Activated CD8-positive, alpha-beta T cell treated with anti-CD3 and anti-CD28 coated beads for 36 hours (primary cell): ENCODE results near the gene TP73. TPM values are rescaled to one million over a fixed set of nuclear protein-coding genes. Genes with fewer than 3 reads are reported as not detected.

Experiments
- ATAC-seq: fragments of 200-7000 bp; cut with Tn5 transposase; one replicate; pipeline ENCODE4 v1.10.0; 2021; ENCODE audit warnings: mild to moderate bottlenecking, moderate library complexity
- CTCF ChIA-PET: fragments of 350-600 bp; sonication (Branson Sonifier 250); formaldehyde crosslinking; loops from one replicate; lab custom pipeline; 2021; ENCODE audit warnings: antibody characterized with exemption; lab: Charles Lee
- POLR2A ChIA-PET: fragments of 350-600 bp; sonication (Branson Sonifier 250); formaldehyde crosslinking; loops from one replicate; lab custom pipeline; 2021; ENCODE audit warnings: antibody characterized with exemption; lab: Charles Lee
- DNase-seq: peaks from one replicate; pipeline ENCODE4 v3.0.0-alpha.2; 2020
- H3K27ac Mint-ChIP-seq: one replicate; pipeline ENCODE4 v1.8.0; 2021; ENCODE audit warnings: mild to moderate bottlenecking, mixed read lengths
- H3K27me3 Mint-ChIP-seq: one replicate; pipeline ENCODE4 v1.8.0; 2021; ENCODE audit warnings: mixed read lengths
- H3K36me3 Mint-ChIP-seq: one replicate; pipeline ENCODE4 v1.8.0; 2021; ENCODE audit warnings: low read depth, mixed read lengths
- H3K4me1 Mint-ChIP-seq: one replicate; pipeline ENCODE4 v1.8.0; 2021; ENCODE audit warnings: low read depth, mixed read lengths
- H3K4me3 Mint-ChIP-seq: one replicate; pipeline ENCODE4 v1.8.0; 2021; ENCODE audit warnings: mild to moderate bottlenecking, moderate library complexity, mixed read lengths
- H3K9me3 Mint-ChIP-seq: one replicate; pipeline ENCODE4 v1.8.0; 2021; ENCODE audit warnings: mixed read lengths
- CTCF ChIP-seq: fragments of 200-600 bp; IDR thresholded peaks from one replicate; pipeline ENCODE4 v1.8.0; 2022; ENCODE audit warnings: antibody characterized with exemption, mild to moderate bottlenecking
- intact Hi-C: fragments of 100-400 bp; cut with micrococcal nuclease; formaldehyde crosslinking; loops from one replicate; pipeline ENCODE4 v1.10.0; 2022
- total RNA-seq, 2 experiments: library from RNA; stranded (reverse); gene quantifications; one replicate each; pipeline ENCODE4 v1.2.3, GENCODE V29; 2021

The TP73 gene
- total RNA-seq, 2 experiments from 2014 or later: 0.60 to 0.68 TPM

GRCh38 chr1:3675436-3675835 lies 23.1 kb downstream of the TP73 start:
- peaks cover 16% of the 10 kb centered on the region for H3K27me3 Mint-ChIP-seq
- DNase-seq (no peak), ATAC-seq (no peak)
- ChIA-PET CTCF (no interaction called here), POLR2A (no interaction called here)
- H3K36me3 Mint-ChIP-seq: no peaks in the 10 kb centered on the region
- peaks cover 21% of the 10 kb centered on the region for H3K4me1 Mint-ChIP-seq
- H3K27ac Mint-ChIP-seq: no peak overlapping the region
- H3K9me3 Mint-ChIP-seq: no peaks in the 10 kb centered on the region
- H3K4me3 Mint-ChIP-seq: no peak overlapping the region
- TF ChIP-seq CTCF: no peak
- intact Hi-C loops: no loop called here

GRCh38 chr1:3676581-3677470 lies 24.5 kb downstream of the TP73 start:
- peaks cover 16% of the 10 kb centered on the region for H3K27me3 Mint-ChIP-seq
- H3K36me3 Mint-ChIP-seq: no peaks in the 10 kb centered on the region
- CTCF ChIA-PET: interaction anchor here (1.0 kb wide), 1 partner anchor 48 kb away, joined by 3 read pairs; no protein-coding TSS in a partner anchor
- peaks cover 21% of the 10 kb centered on the region for H3K4me1 Mint-ChIP-seq
- no peak for TF ChIP-seq CTCF
- ATAC-seq: peak; percentile 74
- POLR2A ChIA-PET: no interaction called here
- no peaks in the 10 kb centered on the region for H3K9me3 Mint-ChIP-seq
- intact Hi-C loops: no loop called here
- H3K27ac Mint-ChIP-seq: no peak overlapping the region
- no peak overlapping the region for H3K4me3 Mint-ChIP-seq
- peak; percentile 62 for DNase-seq

- Mint-ChIP-seq H3K9me3 (no peaks in the 10 kb centered on the region), H3K36me3 (no peaks in the 10 kb centered on the region), H3K27ac (no peak overlapping the region), H3K4me3 (no peak overlapping the region), H3K27me3 (peaks cover 15% of the 10 kb centered on the region), H3K4me1 (peaks cover 21% of the 10 kb centered on the region)
- ATAC-seq (no peak), DNase-seq (no peak)
- ChIA-PET POLR2A (no interaction called here), CTCF (interaction anchor here (1.0 kb wide), 1 partner anchor 47 kb away, joined by 3 read pairs; no protein-coding TSS in a partner anchor)
- no peak for TF ChIP-seq CTCF
- intact Hi-C loops: no loop called here
Observed at GRCh38 chr1:3677484-3677883, 25.2 kb downstream of the TP73 start.

- no peak overlapping the region for H3K27ac Mint-ChIP-seq
- H3K36me3 Mint-ChIP-seq: no peaks in the 10 kb centered on the region
- no peak for DNase-seq
- H3K27me3 Mint-ChIP-seq: peaks cover 14% of the 10 kb centered on the region
- no peaks in the 10 kb centered on the region for H3K9me3 Mint-ChIP-seq
- ATAC-seq: no peak
- H3K4me1 Mint-ChIP-seq: peaks cover 18% of the 10 kb centered on the region
- H3K4me3 Mint-ChIP-seq: no peak overlapping the region
- ChIA-PET POLR2A (no interaction called here), CTCF (no interaction called here)
- TF ChIP-seq CTCF: no peak
- intact Hi-C loops: no loop called here
Observed at GRCh38 chr1:3678361-3679097, 26.2 kb downstream of the TP73 start.

GRCh38 chr1:3679098-3679555 lies 26.8 kb downstream of the TP73 start:
- no peak overlapping the region for H3K4me3 Mint-ChIP-seq
- TF ChIP-seq CTCF: no peak
- no peaks in the 10 kb centered on the region for H3K9me3 Mint-ChIP-seq
- peaks cover 17% of the 10 kb centered on the region for H3K4me1 Mint-ChIP-seq
- ATAC-seq: no peak
- no peak for DNase-seq
- intact Hi-C loops: no loop called here
- POLR2A ChIA-PET: no interaction called here
- H3K36me3 Mint-ChIP-seq: no peaks in the 10 kb centered on the region
- H3K27me3 Mint-ChIP-seq: peaks cover 14% of the 10 kb centered on the region
- CTCF ChIA-PET: no interaction called here
- no peak overlapping the region for H3K27ac Mint-ChIP-seq
